ENCODE measurements around the gene SELENOH. TPM values are rescaled to one million over a fixed set of nuclear protein-coding genes. Genes with fewer than 3 reads are reported as not detected.
A peak's percentile ranks its signal among the peaks of the same experiment; 100 is the strongest.

The SELENOH gene
- polyA plus RNA-seq, 1 donor = 67.3 TPM

- DNase-seq (ENCODE audit: low read depth) = no peak
Measured at GRCh38 chr11:57746920-57747319, 5.6 kb downstream of the SELENOH start.

- no peak for DNase-seq (ENCODE audit: low read depth)
Measured at GRCh38 chr11:57751176-57751575, 9.9 kb downstream of the SELENOH start.

- no peak for DNase-seq (ENCODE audit: low read depth)
Measured at GRCh38 chr11:57751676-57752253, 10.5 kb downstream of the SELENOH start, which contains the start of gene BTBD18. TSS of gene BTBD18 (minus strand) at chr11:57751819. CDS start at chr11:57751188, 631 bp downstream.

DNA sequence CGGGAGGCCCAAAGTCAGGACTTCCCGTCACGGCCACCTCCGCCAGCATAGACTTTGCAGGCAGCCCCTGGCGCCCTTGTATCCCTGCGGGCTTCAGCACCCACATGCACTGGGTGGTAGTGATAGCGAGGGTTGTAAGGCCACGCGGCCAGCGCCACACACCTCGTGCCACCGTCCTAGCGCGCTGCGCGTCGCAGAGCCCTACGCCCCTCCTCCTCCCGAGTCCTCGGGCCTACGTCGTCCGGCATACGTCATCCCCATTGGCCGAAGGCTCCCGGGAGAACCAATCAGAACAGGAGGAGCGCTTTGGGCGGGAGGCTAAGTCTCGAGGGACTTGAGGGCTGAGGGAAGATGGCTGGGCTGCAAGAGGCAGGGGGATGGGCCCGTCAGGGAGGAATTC is 11.7 kb downstream of the SELENOH start:
- DNase-seq (ENCODE audit: low read depth) = no peak

- no peak for DNase-seq (ENCODE audit: low read depth)
Measured at GRCh38 chr11:57758174-57758573, 16.9 kb downstream of the SELENOH start.

GRCh38 chr11:57761301-57762234 is 20.3 kb downstream of the SELENOH start, which contains the start of gene CTNND1:
TSS of gene CTNND1 (plus strand) at chr11:57761802. CDS start at chr11:57791479, 29,677 bp downstream.
- DNase-seq (ENCODE audit: low read depth) = peak; percentile 96

- no peak for DNase-seq (ENCODE audit: low read depth)
Measured at GRCh38 chr11:57762235-57762861, 21.1 kb downstream of the SELENOH start.

DNA sequence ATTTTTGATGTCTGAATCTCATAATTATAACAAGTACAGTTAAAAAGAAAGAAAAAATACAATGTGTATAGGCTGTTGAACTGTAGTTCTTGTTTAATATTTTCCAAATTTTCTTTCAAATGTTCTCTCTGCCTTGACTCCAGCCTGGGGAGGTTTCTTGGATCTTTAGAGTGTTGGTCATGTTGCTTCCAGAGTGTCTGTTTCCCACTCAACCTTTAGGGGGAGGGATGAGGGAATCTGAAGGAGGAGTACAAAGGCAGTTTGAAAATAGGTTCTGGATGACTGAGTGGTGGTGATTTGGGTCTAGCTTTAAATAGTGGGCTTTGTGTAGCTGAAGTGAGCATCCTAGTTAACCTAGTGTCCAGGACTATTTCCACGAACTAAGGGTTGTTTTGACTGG is 22.3 kb downstream of the SELENOH start:
- no peak for DNase-seq (ENCODE audit: low read depth)

GRCh38 chr11:57764021-57764420 is 22.7 kb downstream of the SELENOH start:
- no peak for DNase-seq (ENCODE audit: low read depth)

GRCh38 chr11:57764566-57764965 is 23.3 kb downstream of the SELENOH start:
- DNase-seq (ENCODE audit: low read depth) = no peak

DNA sequence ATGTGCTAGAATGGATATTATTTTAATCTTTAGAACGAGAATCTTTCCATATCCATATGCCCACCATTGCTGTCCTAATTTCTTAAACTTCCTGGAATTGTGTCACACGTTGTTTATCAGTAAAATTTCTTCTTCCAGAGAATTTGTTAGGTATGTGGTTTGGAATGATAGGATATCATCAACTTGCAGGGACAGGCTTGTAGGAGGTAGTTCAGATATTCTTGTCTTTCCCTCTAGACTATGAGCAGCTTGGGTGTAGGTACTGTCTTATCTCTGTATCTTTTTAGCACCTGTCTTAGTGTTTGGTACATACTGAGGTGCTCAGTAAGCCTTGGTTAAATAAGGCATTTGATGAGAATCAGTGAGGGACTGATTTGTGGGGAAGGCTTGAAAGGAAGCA is 23.7 kb downstream of the SELENOH start:
- no peak for DNase-seq (ENCODE audit: low read depth)

GRCh38 chr11:57770793-57771192 is 29.5 kb downstream of the SELENOH start:
- no peak for DNase-seq (ENCODE audit: low read depth)

GRCh38 chr11:57771365-57771764 is 30.1 kb downstream of the SELENOH start:
- DNase-seq (ENCODE audit: low read depth) = no peak

GRCh38 chr11:57772562-57772961 is 31.3 kb downstream of the SELENOH start:
- DNase-seq (ENCODE audit: low read depth) = no peak

- DNase-seq (ENCODE audit: low read depth) = no peak
Measured at GRCh38 chr11:57773026-57773598, 31.8 kb downstream of the SELENOH start.

- DNase-seq (ENCODE audit: low read depth) = no peak
Measured at GRCh38 chr11:57775491-57775890, 34.2 kb downstream of the SELENOH start.

GRCh38 chr11:57776031-57776521 is 34.8 kb downstream of the SELENOH start:
- DNase-seq (ENCODE audit: low read depth) = no peak

GRCh38 chr11:57776577-57777210 is 35.4 kb downstream of the SELENOH start:
- DNase-seq (ENCODE audit: low read depth) = no peak

DNA sequence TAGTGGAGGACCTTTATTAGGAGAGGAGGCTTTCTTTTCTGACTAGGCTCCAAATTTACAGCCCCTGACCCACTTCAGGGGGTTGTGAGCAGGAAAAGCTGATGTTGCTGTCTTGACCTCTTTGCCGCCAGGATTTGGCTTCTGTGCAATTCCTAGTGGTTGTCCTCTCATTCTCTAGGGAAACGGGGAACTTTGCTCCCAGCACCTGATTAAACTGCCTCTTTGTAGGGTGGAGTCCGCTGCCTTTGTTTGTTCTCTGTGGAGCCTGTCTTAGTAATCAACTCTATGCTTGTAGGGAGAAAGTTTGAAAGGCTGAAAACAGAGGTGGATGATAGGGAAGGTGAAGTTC is 36.7 kb downstream of the SELENOH start:
- no peak for DNase-seq (ENCODE audit: low read depth)

GRCh38 chr11:57778318-57779037 is 37.2 kb downstream of the SELENOH start:
- no peak for DNase-seq (ENCODE audit: low read depth)

- DNase-seq (ENCODE audit: low read depth) = no peak
Measured at GRCh38 chr11:57779276-57779675, 38.0 kb downstream of the SELENOH start.
